Activated CD4-positive, alpha-beta T cell treated with anti-CD3 and anti-CD28 coated beads, Interleukin-2, amount 10 ng/mL, durations not matched to agents 7 days and 5 days (primary cell): ENCODE measurements around the gene KCNMA1. TPM values are rescaled to one million over a fixed set of nuclear protein-coding genes. Genes with fewer than 3 reads are reported as not detected.

Experiments used
- CTCF ChIA-PET: fragments of 350-600 bp; sonication (Branson Sonifier 250); formaldehyde crosslinking; loops from one replicate; lab custom pipeline; 2021; ENCODE audit warnings: antibody characterized with exemption; lab: Charles Lee
- POLR2A ChIA-PET: fragments of 350-600 bp; sonication (Branson Sonifier 250); formaldehyde crosslinking; loops from one replicate; lab custom pipeline; 2021; ENCODE audit warnings: antibody characterized with exemption; lab: Charles Lee
- DNase-seq: peaks from one replicate; pipeline ENCODE4 v3.0.0-alpha.2; 2020
- H3K27ac Mint-ChIP-seq: one replicate; pipeline ENCODE4 v1.8.0; 2021; ENCODE audit warnings: mild to moderate bottlenecking, moderate library complexity, mixed read lengths
- H3K27me3 Mint-ChIP-seq: one replicate; pipeline ENCODE4 v1.8.0; 2021; ENCODE audit warnings: mixed read lengths
- H3K36me3 Mint-ChIP-seq: one replicate; pipeline ENCODE4 v1.8.0; 2021; ENCODE audit warnings: low read depth, mixed read lengths
- H3K4me1 Mint-ChIP-seq: one replicate; pipeline ENCODE4 v1.8.0; 2021; ENCODE audit warnings: mixed read lengths
- H3K4me3 Mint-ChIP-seq: one replicate; pipeline ENCODE4 v1.8.0; 2021; ENCODE audit warnings: mild to moderate bottlenecking, moderate library complexity, mixed read lengths
- H3K9me3 Mint-ChIP-seq: one replicate; pipeline ENCODE4 v1.8.0; 2021; ENCODE audit warnings: mixed read lengths
- total RNA-seq, 2 experiments: library from RNA; stranded (reverse); gene quantifications; one replicate each; pipeline ENCODE4 v1.2.3, GENCODE V29; 2021

KCNMA1 gene
- total RNA-seq, 2 experiments from 2014 or later = not detected

- H3K27me3 Mint-ChIP-seq = no peaks in the 10 kb centered on the region
- POLR2A ChIA-PET = no interaction called here
- H3K4me1 Mint-ChIP-seq = no peaks in the 10 kb centered on the region
- no peaks in the 10 kb centered on the region for H3K36me3 Mint-ChIP-seq
- peaks cover 3% of the 10 kb centered on the region for H3K9me3 Mint-ChIP-seq
- no peak for DNase-seq
- H3K4me3 Mint-ChIP-seq = no peak overlapping the region
- H3K27ac Mint-ChIP-seq = no peak overlapping the region
- CTCF ChIA-PET = no interaction called here
These were observed 585.0 kb downstream of the KCNMA1 start for GRCh38 chr10:77052593-77052992.

GRCh38 chr10:77051837-77052236, 585.8 kb downstream of the KCNMA1 start:
- Mint-ChIP-seq H3K27me3 (no peaks in the 10 kb centered on the region), H3K27ac (no peak overlapping the region), H3K9me3 (peaks cover 3% of the 10 kb centered on the region), H3K36me3 (no peaks in the 10 kb centered on the region), H3K4me3 (no peak overlapping the region), H3K4me1 (no peaks in the 10 kb centered on the region)
- ChIA-PET POLR2A (no interaction called here), CTCF (no interaction called here)
- DNase-seq = no peak

GRCh38 chr10:77049896-77050295, 587.7 kb downstream of the KCNMA1 start:
- Mint-ChIP-seq H3K36me3 (no peaks in the 10 kb centered on the region), H3K27me3 (no peaks in the 10 kb centered on the region), H3K4me3 (no peak overlapping the region), H3K4me1 (no peaks in the 10 kb centered on the region), H3K9me3 (peaks cover 3% of the 10 kb centered on the region), H3K27ac (no peak overlapping the region)
- no peak for DNase-seq
- CTCF ChIA-PET = interaction anchor here (0.6 kb wide), 1 partner anchor 1265 kb away, joined by 5 read pairs; no protein-coding TSS in a partner anchor
- POLR2A ChIA-PET = no interaction called here

GRCh38 chr10:77049146-77049545, 588.5 kb downstream of the KCNMA1 start:
- ChIA-PET POLR2A (no interaction called here), CTCF (interaction anchor here (0.6 kb wide), 1 partner anchor 1264 kb away, joined by 5 read pairs; no protein-coding TSS in a partner anchor)
- no peak overlapping the region for H3K27ac Mint-ChIP-seq

GRCh38 chr10:77045085-77045484, 592.5 kb downstream of the KCNMA1 start:
- H3K27me3 Mint-ChIP-seq = no peaks in the 10 kb centered on the region
- no peaks in the 10 kb centered on the region for H3K36me3 Mint-ChIP-seq
- H3K4me3 Mint-ChIP-seq = no peak overlapping the region
- H3K9me3 Mint-ChIP-seq = no peaks in the 10 kb centered on the region
- H3K27ac Mint-ChIP-seq = no peak overlapping the region
- H3K4me1 Mint-ChIP-seq = peaks cover 8% of the 10 kb centered on the region
- no peak for DNase-seq
- POLR2A ChIA-PET = no interaction called here
- CTCF ChIA-PET = no interaction called here

More at GRCh38 chr10:77049146-77049545, 588.5 kb downstream of the KCNMA1 start:
- Mint-ChIP-seq H3K4me3 (no peak overlapping the region), H3K9me3 (peaks cover 1% of the 10 kb centered on the region), H3K27me3 (no peaks in the 10 kb centered on the region), H3K36me3 (no peaks in the 10 kb centered on the region), H3K4me1 (no peaks in the 10 kb centered on the region)
- no peak for DNase-seq

- Mint-ChIP-seq H3K4me1 (peaks cover 8% of the 10 kb centered on the region), H3K4me3 (no peak overlapping the region), H3K27me3 (no peaks in the 10 kb centered on the region), H3K27ac (no peak overlapping the region), H3K9me3 (no peaks in the 10 kb centered on the region), H3K36me3 (no peaks in the 10 kb centered on the region)
- ChIA-PET POLR2A (no interaction called here), CTCF (no interaction called here)
- DNase-seq = no peak
These were observed 594.2 kb downstream of the KCNMA1 start for GRCh38 chr10:77043420-77043763.

GRCh38 chr10:77042706-77043419, 594.7 kb downstream of the KCNMA1 start:
- no peaks in the 10 kb centered on the region for H3K36me3 Mint-ChIP-seq

GRCh38 chr10:77041636-77042258, 595.9 kb downstream of the KCNMA1 start:
- CTCF ChIA-PET = no interaction called here
- Mint-ChIP-seq H3K27me3 (no peaks in the 10 kb centered on the region), H3K9me3 (no peaks in the 10 kb centered on the region), H3K27ac (peak overlapping the region; percentile 77), H3K4me3 (no peak overlapping the region), H3K4me1 (peaks cover 8% of the 10 kb centered on the region), H3K36me3 (no peaks in the 10 kb centered on the region)
- POLR2A ChIA-PET = no interaction called here
- peak; percentile 38 for DNase-seq

More at GRCh38 chr10:77042706-77043419, 594.7 kb downstream of the KCNMA1 start:
- POLR2A ChIA-PET = no interaction called here
- CTCF ChIA-PET = no interaction called here
- Mint-ChIP-seq H3K4me1 (peaks cover 8% of the 10 kb centered on the region), H3K27ac (no peak overlapping the region), H3K9me3 (no peaks in the 10 kb centered on the region), H3K27me3 (no peaks in the 10 kb centered on the region), H3K4me3 (no peak overlapping the region)
- no peak for DNase-seq

GRCh38 chr10:77038407-77038806, 599.2 kb downstream of the KCNMA1 start:
- DNase-seq = no peak
- no peak overlapping the region for H3K27ac Mint-ChIP-seq
- POLR2A ChIA-PET = no interaction called here
- no peaks in the 10 kb centered on the region for H3K27me3 Mint-ChIP-seq
- no peaks in the 10 kb centered on the region for H3K36me3 Mint-ChIP-seq
- H3K4me1 Mint-ChIP-seq = peaks cover 8% of the 10 kb centered on the region
- H3K4me3 Mint-ChIP-seq = no peak overlapping the region
- no peaks in the 10 kb centered on the region for H3K9me3 Mint-ChIP-seq
- CTCF ChIA-PET = no interaction called here

- H3K4me3 Mint-ChIP-seq = no peak overlapping the region
- CTCF ChIA-PET = no interaction called here
- DNase-seq = no peak
- H3K4me1 Mint-ChIP-seq = peaks cover 8% of the 10 kb centered on the region
- no peak overlapping the region for H3K27ac Mint-ChIP-seq
- H3K36me3 Mint-ChIP-seq = no peaks in the 10 kb centered on the region
- H3K9me3 Mint-ChIP-seq = no peaks in the 10 kb centered on the region
- H3K27me3 Mint-ChIP-seq = no peaks in the 10 kb centered on the region
- POLR2A ChIA-PET = no interaction called here
These were observed 599.7 kb downstream of the KCNMA1 start for GRCh38 chr10:77037735-77038403.

- no peak overlapping the region for H3K27ac Mint-ChIP-seq
- ChIA-PET CTCF (no interaction called here), POLR2A (no interaction called here)
- DNase-seq = no peak
- peaks cover 8% of the 10 kb centered on the region for H3K4me1 Mint-ChIP-seq
- H3K4me3 Mint-ChIP-seq = no peak overlapping the region
- H3K9me3 Mint-ChIP-seq = no peaks in the 10 kb centered on the region
- no peaks in the 10 kb centered on the region for H3K36me3 Mint-ChIP-seq
- H3K27me3 Mint-ChIP-seq = no peaks in the 10 kb centered on the region
These were observed 600.4 kb downstream of the KCNMA1 start for GRCh38 chr10:77036993-77037734.

- H3K27me3 Mint-ChIP-seq = peaks cover 2% of the 10 kb centered on the region
- H3K27ac Mint-ChIP-seq = no peak overlapping the region
- no peaks in the 10 kb centered on the region for H3K4me1 Mint-ChIP-seq
- H3K9me3 Mint-ChIP-seq = no peaks in the 10 kb centered on the region
- H3K4me3 Mint-ChIP-seq = no peak overlapping the region
- no peak for DNase-seq
- ChIA-PET CTCF (no interaction called here), POLR2A (no interaction called here)
- H3K36me3 Mint-ChIP-seq = no peaks in the 10 kb centered on the region
These were observed 601.3 kb downstream of the KCNMA1 start for GRCh38 chr10:77036276-77036675.

- CTCF ChIA-PET = no interaction called here
- DNase-seq = no peak
- no peak overlapping the region for H3K27ac Mint-ChIP-seq
- no peaks in the 10 kb centered on the region for H3K4me1 Mint-ChIP-seq
- no peaks in the 10 kb centered on the region for H3K9me3 Mint-ChIP-seq
- no peaks in the 10 kb centered on the region for H3K36me3 Mint-ChIP-seq
- peaks cover 2% of the 10 kb centered on the region for H3K27me3 Mint-ChIP-seq
- H3K4me3 Mint-ChIP-seq = no peak overlapping the region
- POLR2A ChIA-PET = no interaction called here
These were observed 602.8 kb downstream of the KCNMA1 start for GRCh38 chr10:77034795-77035194.
